Gastroesophageal sphincter (tissue), 4 donors: ENCODE data around the gene KRTAP5-11. TPM values are rescaled to one million over a fixed set of nuclear protein-coding genes. Genes with fewer than 3 reads are reported as not detected.
"Not testable (repeated sequence)": the region's sequence is repeated elsewhere in the genome, so short reads cannot be mapped to it uniquely, and the experiment has no call there.

Experiments used
- ATAC-seq: fragments of 150-250 bp; one replicate; pipeline ENCODE4 v1.9.1; 2016; ENCODE audit warnings: mild to moderate bottlenecking, moderate library complexity
- H3K27ac ChIP-seq, 4 donors: fragments of 200-600 bp; sonication (generic) in 3 of 4; 1 replicate in 3 of 4; 2 replicates in 1 of 4; pipeline ENCODE4 v1.5.1; 2016 to 2019
- H3K27me3 ChIP-seq: fragments of 200-600 bp; sonication (generic); one replicate; pipeline ENCODE4 v1.5.1; 2019
- H3K36me3 ChIP-seq, 2 donors: fragments of 200-600 bp; sonication (generic); one replicate each; pipeline ENCODE4 v1.5.1; 2019; ENCODE audit warnings: control low read depth in 1 of 2
- H3K4me1 ChIP-seq, 3 donors: fragments of 200-600 bp; sonication (generic); 1 replicate in 2 of 3; 2 replicates in 1 of 3; pipeline ENCODE4 v1.5.1; 2016 to 2019; ENCODE audit warnings: control low read depth in 2 of 3
- H3K4me3 ChIP-seq, 2 donors: fragments of 200-600 bp; sonication (generic); one replicate each; pipeline ENCODE4 v1.5.1; 2019; ENCODE audit warnings: mild to moderate bottlenecking in 1 of 2, moderate library complexity in 1 of 2
- H3K9me3 ChIP-seq, 3 donors: fragments of 200-600 bp; sonication (generic); one replicate each; pipeline ENCODE4 v1.5.1; 2017 to 2019; ENCODE audit warnings: control low read depth in 2 of 3
- CTCF ChIP-seq, 4 experiments: fragments of 200-600 bp in 2 of 4; fragments of 450-650 bp in 2 of 4; sonication (generic) in 1 of 4; IDR thresholded peaks; one replicate each; pipeline ENCODE4 v1.5.1; 2017 to 2019; ENCODE audit warnings: antibody characterized with exemption in 4 of 4, mild to moderate bottlenecking in 2 of 4, moderate library complexity in 2 of 4
- EP300 ChIP-seq: sonication (generic); formaldehyde crosslinking; IDR thresholded peaks from one replicate; pipeline ENCODE4 v1.6.1; 2017; ENCODE audit warnings: antibody characterized with exemption, mild to moderate bottlenecking
- POLR2A ChIP-seq, 2 donors: fragments of 450-650 bp; IDR thresholded peaks; one replicate each; pipeline ENCODE4 v1.6.1; 2017; ENCODE audit warnings: antibody characterized with exemption in 2 of 2, mild to moderate bottlenecking in 2 of 2, moderate library complexity in 1 of 2
- POLR2AphosphoS5 ChIP-seq: sonication (generic); formaldehyde crosslinking; IDR thresholded peaks from one replicate; pipeline ENCODE4 v1.6.1; 2017; ENCODE audit warnings: antibody characterized with exemption
- WGBS, 2 donors: methylation state at CpG; one replicate each; pipeline ENCODE4 v1.1.5; 2018; ENCODE audit warnings: low coverage in 1 of 2; 5-methylcytosine and 5-hydroxymethylcytosine counted together
- total RNA-seq, 4 donors: library from RNA; depleted of rRNA; stranded (reverse); fragments of >200 nt; gene quantifications; one replicate each; pipeline ENCODE4 v1.1.0, GENCODE V29; 2016

The KRTAP5-11 gene
- total RNA-seq, 4 donors from 2014 or later = not detected

- H3K4me3 ChIP-seq = no peak overlapping the region
- peaks cover 0 to 9% (median 0%) of the 10 kb centered on the region in 3 donors for H3K4me1 ChIP-seq
- peaks cover 8% of the 10 kb centered on the region for H3K27me3 ChIP-seq
- TF ChIP-seq CTCF (IDR thresholded peaks at IDR 0.05) = no peak
- H3K9me3 ChIP-seq = no peaks in the 10 kb centered on the region
- ATAC-seq = no peak
- no peaks in the 10 kb centered on the region for H3K36me3 ChIP-seq
- 70 to 83% methylated on average over 2 to 4 of the region's 4 CpGs for WGBS, 2 donors
- H3K27ac ChIP-seq = no peak overlapping the region
Measured at GRCh38 chr11:71575723-71576424, 6.8 kb downstream of the KRTAP5-11 start.

- ATAC-seq = no peak
- TF ChIP-seq POLR2A (IDR thresholded peaks at IDR 0.05) (no peak), POLR2AphosphoS5 (no peak), CTCF (IDR thresholded peaks at IDR 0.05) (no peak), EP300 (no peak)
Measured at GRCh38 chr11:71574418-71574817, 8.3 kb downstream of the KRTAP5-11 start.

GRCh38 chr11:71572811-71573210 is 9.9 kb downstream of the KRTAP5-11 start:
- TF ChIP-seq CTCF (IDR thresholded peaks at IDR 0.05) (no peak), EP300 (no peak), POLR2AphosphoS5 (no peak), POLR2A (IDR thresholded peaks at IDR 0.05) (no peak)
- Histone ChIP-seq H3K27me3 (peaks cover 8% of the 10 kb centered on the region), H3K9me3 (no peaks in the 10 kb centered on the region), H3K4me3 (no peak overlapping the region), H3K27ac (no peak overlapping the region), H3K4me1 (no peaks in the 10 kb centered on the region), H3K36me3 (no peaks in the 10 kb centered on the region)
- no peak for ATAC-seq
- WGBS, 2 donors = 71% methylated on average over 8 of the region's 11 CpGs; no CpG with 5 or more reads in 1 of the 2 donors

More at GRCh38 chr11:71574418-71574817, 8.3 kb downstream of the KRTAP5-11 start:
- Histone ChIP-seq H3K27me3 (peaks cover 8% of the 10 kb centered on the region), H3K4me3 (no peak overlapping the region), H3K9me3 (no peaks in the 10 kb centered on the region), H3K4me1 (no peaks in the 10 kb centered on the region), H3K27ac (no peak overlapping the region), H3K36me3 (no peaks in the 10 kb centered on the region)
- WGBS, 2 donors = 79 to 88% methylated on average over 3 to 5 of the region's 5 CpGs

- H3K4me3 ChIP-seq, ATAC-seq, H3K4me1 ChIP-seq, H3K27me3 ChIP-seq, H3K36me3 ChIP-seq, H3K9me3 ChIP-seq, H3K27ac ChIP-seq: not testable (repeated sequence)
- WGBS, 2 donors = 62% methylated on average over 3 of the region's 39 CpGs; no CpG with 5 or more reads in 1 of the 2 donors
Measured at GRCh38 chr11:71571101-71571850, 11.4 kb downstream of the KRTAP5-11 start.

- TF ChIP-seq POLR2A (IDR thresholded peaks at IDR 0.05) = no peak
- no peak for TF ChIP-seq CTCF (IDR thresholded peaks at IDR 0.05)
- no peak for TF ChIP-seq POLR2AphosphoS5
- no peak for TF ChIP-seq EP300
- H3K4me1 ChIP-seq = no peaks in the 10 kb centered on the region
- no peaks in the 10 kb centered on the region for H3K9me3 ChIP-seq
- no peak overlapping the region for H3K4me3 ChIP-seq
- WGBS, 2 donors = 0 to 35% methylated on average over 1 to 5 of the region's 8 CpGs
- no peak overlapping the region for H3K27ac ChIP-seq
- peaks cover 31% of the 10 kb centered on the region for H3K27me3 ChIP-seq
- ATAC-seq = no peak
- H3K36me3 ChIP-seq = no peaks in the 10 kb centered on the region
Measured at GRCh38 chr11:71568704-71569349, 13.8 kb downstream of the KRTAP5-11 start.

GRCh38 chr11:71567633-71568032 is 15.0 kb downstream of the KRTAP5-11 start:
- peaks cover 41% of the 10 kb centered on the region for H3K27me3 ChIP-seq
- 30 to 33% methylated on average over 4 to 6 of the region's 8 CpGs for WGBS, 2 donors
- H3K36me3 ChIP-seq, ATAC-seq, H3K4me1 ChIP-seq, H3K4me3 ChIP-seq, H3K9me3 ChIP-seq, H3K27ac ChIP-seq: not testable (repeated sequence)

- not testable (repeated sequence) for H3K36me3 ChIP-seq, ATAC-seq, H3K9me3 ChIP-seq, H3K4me1 ChIP-seq, H3K27ac ChIP-seq, H3K4me3 ChIP-seq
- H3K27me3 ChIP-seq = peaks cover 48% of the 10 kb centered on the region
- WGBS, 2 donors = 31 to 45% methylated on average over 7 to 13 of the region's 21 CpGs
Measured at GRCh38 chr11:71566626-71567599, 15.8 kb downstream of the KRTAP5-11 start.
